ENCODE measurements around the gene FBH1.

DNA sequence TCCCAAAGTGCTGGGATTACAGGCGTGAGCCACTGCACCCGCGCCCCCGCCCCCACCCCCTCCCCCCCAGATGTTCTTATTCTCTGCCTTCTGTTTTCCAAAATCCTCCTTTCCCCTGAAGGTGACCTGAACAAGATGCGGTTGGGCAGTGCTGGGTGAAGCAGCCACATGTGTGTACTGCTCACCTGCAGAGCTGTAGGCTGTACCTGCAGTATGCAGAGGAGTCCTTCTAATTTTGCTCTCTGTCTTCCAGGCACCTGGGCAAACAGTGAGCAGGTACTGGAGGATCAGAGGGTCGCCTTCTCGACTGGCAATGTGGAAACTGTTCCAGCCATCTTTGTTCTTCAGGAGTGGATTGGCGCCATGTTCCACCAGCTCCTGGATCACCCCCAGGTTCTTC lies 2.4 kb upstream of the FBH1 start:
- TF ChIP-seq, protein P1, sequence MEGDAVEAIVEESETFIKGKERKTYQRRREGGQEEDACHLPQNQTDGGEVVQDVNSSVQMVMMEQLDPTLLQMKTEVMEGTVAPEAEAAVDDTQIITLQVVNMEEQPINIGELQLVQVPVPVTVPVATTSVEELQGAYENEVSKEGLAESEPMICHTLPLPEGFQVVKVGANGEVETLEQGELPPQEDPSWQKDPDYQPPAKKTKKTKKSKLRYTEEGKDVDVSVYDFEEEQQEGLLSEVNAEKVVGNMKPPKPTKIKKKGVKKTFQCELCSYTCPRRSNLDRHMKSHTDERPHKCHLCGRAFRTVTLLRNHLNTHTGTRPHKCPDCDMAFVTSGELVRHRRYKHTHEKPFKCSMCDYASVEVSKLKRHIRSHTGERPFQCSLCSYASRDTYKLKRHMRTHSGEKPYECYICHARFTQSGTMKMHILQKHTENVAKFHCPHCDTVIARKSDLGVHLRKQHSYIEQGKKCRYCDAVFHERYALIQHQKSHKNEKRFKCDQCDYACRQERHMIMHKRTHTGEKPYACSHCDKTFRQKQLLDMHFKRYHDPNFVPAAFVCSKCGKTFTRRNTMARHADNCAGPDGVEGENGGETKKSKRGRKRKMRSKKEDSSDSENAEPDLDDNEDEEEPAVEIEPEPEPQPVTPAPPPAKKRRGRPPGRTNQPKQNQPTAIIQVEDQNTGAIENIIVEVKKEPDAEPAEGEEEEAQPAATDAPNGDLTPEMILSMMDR (IDR thresholded peaks at IDR 0.05; ENCODE audit: insufficient read depth, low read depth, low read length): no peak
- no peak for TF ChIP-seq EZH2 (IDR thresholded peaks at IDR 0.05; ENCODE audit: insufficient read depth, low read length)
